RPMI8226 (cell line): Measurements from ENCODE around the gene TTC39A.
"Not testable (repeated sequence)": the region's sequence is repeated elsewhere in the genome, so short reads cannot be mapped to it uniquely, and the experiment has no call there.

ENCODE experiments used
- DNase-seq: peaks from one replicate; pipeline ENCODE4 v3.0.0-alpha.2; 2015

Gene TTC39A

DNA sequence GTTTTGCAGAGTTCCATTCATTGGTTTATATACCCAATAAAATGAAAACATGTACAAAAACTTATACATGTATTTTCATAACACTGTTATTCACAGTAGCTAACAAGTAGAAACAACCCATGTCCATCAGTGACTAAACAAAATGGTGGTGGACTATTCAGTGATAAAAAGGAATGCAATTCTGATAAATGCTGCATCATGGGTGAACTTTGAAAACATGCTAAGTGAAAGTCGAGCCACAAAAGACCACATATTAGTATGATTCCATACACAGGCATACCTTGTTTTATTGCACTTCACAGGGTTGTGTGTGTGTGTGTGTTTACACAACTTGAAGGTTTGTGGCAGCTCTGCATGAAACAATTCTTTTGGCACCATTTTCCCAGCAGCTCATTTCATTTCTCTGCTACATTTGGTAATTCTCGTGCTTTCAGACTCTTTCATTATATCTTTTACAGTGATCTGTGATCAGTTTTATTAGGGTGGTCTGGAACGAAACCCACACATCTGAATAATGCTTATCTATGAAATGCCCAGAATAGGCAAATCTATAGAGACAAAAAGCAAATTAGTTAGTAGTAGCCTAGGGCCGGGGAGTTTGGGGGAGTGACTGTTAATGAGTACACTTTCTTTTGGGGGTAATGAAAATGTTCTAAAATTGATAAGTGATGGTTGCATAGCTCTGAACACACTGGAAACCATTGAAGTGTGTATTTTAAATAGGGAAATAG, 67.0 kb downstream of the TTC39A start:
- no peak for DNase-seq

- no peak for DNase-seq
Observed at GRCh38 chr1:51255331-51255730, 75.0 kb downstream of the TTC39A start.

DNA sequence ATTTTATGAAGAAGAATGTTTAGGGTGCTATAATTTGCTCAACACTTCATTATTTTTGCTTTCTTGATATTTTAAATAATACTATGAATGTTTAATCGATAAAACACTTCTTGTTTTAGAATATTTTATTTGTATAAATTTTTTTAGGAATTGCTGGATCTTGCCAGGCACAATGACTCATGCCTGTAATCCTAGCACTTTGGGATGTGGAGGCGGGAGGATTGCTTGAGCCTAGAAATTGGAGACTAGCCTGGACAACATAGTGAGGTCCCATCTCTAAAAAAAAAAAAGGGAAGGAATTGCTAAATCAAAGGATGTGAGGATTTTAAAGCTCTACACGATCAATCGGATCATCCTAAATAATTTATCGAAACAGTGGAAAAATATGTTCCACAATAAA, 76.7 kb downstream of the TTC39A start:
- no peak for DNase-seq

GRCh38 chr1:51252366-51252765, 78.0 kb downstream of the TTC39A start:
- DNase-seq = no peak

DNA sequence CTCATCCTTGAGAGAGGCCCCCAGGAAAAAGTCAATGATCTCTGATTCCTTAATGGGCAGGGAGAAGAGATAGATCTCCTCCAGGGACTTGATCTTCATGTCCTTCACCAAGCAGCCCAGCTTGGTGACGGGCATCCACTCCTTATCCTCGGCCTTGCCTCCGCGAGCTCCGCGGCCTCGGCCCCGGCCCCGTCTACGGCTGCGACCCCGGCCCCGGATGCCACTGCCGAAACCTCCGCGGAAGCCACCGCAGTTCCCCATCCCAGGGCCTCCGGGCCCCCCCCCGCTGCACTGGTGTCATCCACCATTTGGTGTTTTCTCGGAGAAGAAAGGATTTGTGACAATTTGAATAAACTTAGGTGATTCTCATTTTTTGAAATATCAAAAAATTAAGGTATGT, 79.2 kb downstream of the TTC39A start:
- DNase-seq = not testable (repeated sequence)

- not testable (repeated sequence) for DNase-seq
Observed at GRCh38 chr1:51250729-51251128, 79.6 kb downstream of the TTC39A start.

DNA sequence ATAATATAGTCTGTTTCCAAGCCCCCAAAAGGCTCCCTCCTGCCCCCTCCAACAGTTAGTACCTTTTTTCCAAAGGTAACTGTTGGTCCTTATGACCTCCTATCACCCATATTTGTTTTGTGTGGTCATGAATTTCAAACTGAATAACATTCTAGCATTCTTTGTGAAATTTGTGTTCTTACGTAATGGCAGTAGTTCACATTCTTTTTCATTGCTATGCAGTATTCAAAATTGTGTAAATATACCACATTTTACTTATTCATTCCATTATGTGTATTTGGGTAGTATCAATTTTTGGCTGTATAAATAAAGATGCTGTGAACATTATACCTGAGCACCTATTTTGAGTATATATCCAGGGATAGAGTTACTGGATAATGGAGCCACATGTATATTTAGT, 80.9 kb downstream of the TTC39A start:
- no peak for DNase-seq

- DNase-seq = no peak
Observed at GRCh38 chr1:51247499-51247898, 82.9 kb downstream of the TTC39A start.

DNA sequence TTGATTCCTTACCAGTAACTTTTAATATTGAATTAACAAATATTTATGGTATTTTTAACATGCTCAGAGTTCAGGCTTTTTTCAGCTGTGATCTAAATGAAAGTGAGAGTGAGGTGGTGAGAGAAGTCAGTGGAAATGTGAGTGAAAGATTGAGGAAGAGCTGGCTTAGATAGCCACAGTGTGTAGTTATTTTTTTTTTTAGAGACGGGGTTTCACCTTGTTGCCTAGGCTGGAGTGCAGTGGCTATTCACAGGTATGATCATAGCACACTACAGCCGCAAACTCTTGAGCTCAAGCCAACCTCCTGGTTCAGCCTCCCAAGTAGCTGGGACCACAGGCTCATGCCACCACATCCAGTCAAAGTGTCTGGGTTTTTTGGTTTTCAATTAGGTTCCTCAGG, 83.3 kb downstream of the TTC39A start:
- no peak for DNase-seq

- DNase-seq = no peak
Observed at GRCh38 chr1:51242546-51242945, 87.8 kb downstream of the TTC39A start.

GRCh38 chr1:51241119-51241518, 89.2 kb downstream of the TTC39A start:
- DNase-seq = no peak

DNA sequence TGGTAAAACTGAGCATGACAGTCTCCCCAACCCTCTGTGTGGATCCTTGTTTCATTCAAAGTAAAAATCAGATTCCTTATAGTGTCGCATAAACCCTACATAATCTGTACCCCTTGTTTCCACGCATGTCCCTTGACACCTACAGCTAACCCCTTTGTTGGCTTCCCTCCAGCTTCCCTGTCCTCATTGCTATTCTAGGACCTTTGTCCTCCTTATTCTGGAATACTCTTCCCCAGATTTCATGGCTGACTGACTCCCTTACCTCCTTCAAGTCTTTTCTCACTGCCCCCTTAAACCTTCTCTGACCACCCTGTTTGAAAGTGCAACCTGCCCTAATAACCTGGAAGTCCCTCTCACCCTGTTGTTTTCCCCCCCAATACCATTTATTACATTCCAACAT, 90.3 kb downstream of the TTC39A start:
- no peak for DNase-seq

- DNase-seq = no peak
Observed at GRCh38 chr1:51238034-51238403, 92.3 kb downstream of the TTC39A start.

DNA sequence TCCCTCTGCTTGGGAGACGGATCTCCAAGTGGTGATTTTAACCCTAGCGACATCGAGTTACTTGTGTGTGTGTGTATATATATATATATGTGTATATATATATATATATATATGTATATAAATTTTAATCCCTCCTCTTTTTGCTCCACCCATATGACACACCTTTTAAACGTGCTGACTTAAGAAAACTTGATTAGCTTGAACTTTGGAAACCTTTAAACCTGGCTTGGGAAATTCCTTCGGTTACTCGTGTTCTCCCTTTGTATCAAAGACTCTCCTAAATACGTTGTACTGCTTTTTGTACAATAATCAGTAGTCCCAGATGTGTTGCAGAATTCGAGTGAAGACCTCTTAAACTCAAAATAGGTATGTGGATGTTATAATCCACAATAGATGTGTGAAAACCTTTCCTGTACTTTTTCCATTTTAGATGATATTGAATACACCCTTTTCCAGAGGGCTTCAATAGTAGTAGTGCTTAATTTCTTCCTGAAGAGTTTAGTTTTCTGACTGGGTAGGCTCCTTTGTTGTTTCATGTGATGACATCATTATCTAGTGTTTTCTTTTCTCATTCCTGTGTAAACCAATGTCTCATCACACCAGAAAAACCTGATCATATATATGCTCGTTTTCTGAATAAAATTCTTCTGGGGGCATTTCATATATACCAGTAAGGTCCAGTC, 92.9 kb downstream of the TTC39A start:
- peak; percentile 25 for DNase-seq
